ENCODE results near the gene LRRC4C.

The LRRC4C gene

DNA sequence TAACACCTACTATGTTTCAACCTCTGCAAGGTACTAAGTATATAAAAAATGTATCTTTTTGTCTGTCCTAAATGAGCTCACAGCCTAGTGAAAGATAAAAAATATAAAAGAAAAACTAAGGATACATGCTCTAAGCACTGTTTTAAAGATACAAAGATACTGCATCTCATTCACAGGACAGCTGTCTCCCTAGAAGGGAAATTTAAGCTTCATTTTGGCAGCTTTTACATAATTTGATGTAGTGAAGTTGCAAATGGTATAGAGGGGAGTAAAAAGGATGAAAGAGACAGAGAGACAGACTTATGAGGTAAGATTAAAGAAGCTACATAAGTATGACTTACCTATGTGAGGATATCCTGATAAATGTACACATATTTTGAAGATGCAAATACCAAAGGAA lies 53.6 kb downstream of the LRRC4C start:
- no peaks in the 10 kb centered on the region for H3K4me1 ChIP-seq (ENCODE audit: control insufficient read depth, insufficient read depth, low read length)
- no peak overlapping the region for H3K9ac ChIP-seq (ENCODE audit: low read length)
- H3K27ac ChIP-seq (ENCODE audit: low read depth, low read length) = no peak overlapping the region
- H3K27me3 ChIP-seq (ENCODE audit: control insufficient read depth, insufficient read depth, low read length) = no peaks in the 10 kb centered on the region
- no peaks in the 10 kb centered on the region for H3K36me3 ChIP-seq (ENCODE audit: control insufficient read depth, insufficient read depth, low read length)
- H3K4me3 ChIP-seq (ENCODE audit: low read length) = no peak overlapping the region

DNA sequence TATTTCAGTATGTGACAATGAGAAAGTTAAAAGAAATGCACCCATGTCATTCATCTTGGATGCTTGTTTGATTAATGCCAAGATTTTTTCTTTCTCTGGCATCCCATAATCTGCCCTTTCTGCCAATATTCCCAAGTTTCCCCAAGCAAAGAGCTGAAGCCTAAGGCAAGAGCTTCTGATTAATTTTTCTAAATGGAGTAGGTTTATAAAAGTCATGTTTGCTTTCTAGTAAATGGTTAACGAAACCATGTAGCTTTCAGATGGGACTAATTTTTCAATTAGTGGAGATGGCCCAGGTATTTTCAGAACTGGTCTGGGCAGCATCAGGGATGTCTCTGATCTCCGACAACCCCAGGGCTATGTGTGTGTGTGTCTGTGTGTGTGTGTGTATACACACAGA lies 55.3 kb downstream of the LRRC4C start:
- Histone ChIP-seq H3K4me3 (ENCODE audit: low read length) (no peak overlapping the region), H3K36me3 (ENCODE audit: control insufficient read depth, insufficient read depth, low read length) (no peaks in the 10 kb centered on the region), H3K27me3 (ENCODE audit: control insufficient read depth, insufficient read depth, low read length) (no peaks in the 10 kb centered on the region), H3K4me1 (ENCODE audit: control insufficient read depth, insufficient read depth, low read length) (no peaks in the 10 kb centered on the region), H3K9ac (ENCODE audit: low read length) (no peak overlapping the region), H3K27ac (ENCODE audit: low read depth, low read length) (no peak overlapping the region)

DNA sequence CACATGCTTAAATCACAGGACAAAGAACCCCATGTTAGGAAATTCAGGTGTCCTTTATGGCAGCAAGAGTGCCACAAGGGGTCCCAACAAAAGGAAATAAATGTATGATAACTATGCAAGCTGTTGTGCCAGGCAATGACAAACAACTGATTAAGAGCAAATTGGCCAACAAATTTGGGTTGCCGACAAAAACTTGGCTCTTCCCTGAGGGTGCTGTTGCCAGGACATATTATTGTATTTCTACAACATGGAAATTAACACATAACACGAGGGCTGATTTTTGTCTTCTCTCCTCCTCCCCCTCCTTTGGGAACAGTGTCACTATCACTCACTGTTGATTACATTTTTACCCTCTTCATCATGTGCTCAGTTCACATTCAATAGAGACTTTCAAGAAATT lies 56.0 kb downstream of the LRRC4C start:
- Histone ChIP-seq H3K4me3 (ENCODE audit: low read length) (no peak overlapping the region), H3K4me1 (ENCODE audit: control insufficient read depth, insufficient read depth, low read length) (no peaks in the 10 kb centered on the region), H3K36me3 (ENCODE audit: control insufficient read depth, insufficient read depth, low read length) (no peaks in the 10 kb centered on the region), H3K27me3 (ENCODE audit: control insufficient read depth, insufficient read depth, low read length) (no peaks in the 10 kb centered on the region), H3K27ac (ENCODE audit: low read depth, low read length) (no peak overlapping the region), H3K9ac (ENCODE audit: low read length) (no peak overlapping the region)

DNA sequence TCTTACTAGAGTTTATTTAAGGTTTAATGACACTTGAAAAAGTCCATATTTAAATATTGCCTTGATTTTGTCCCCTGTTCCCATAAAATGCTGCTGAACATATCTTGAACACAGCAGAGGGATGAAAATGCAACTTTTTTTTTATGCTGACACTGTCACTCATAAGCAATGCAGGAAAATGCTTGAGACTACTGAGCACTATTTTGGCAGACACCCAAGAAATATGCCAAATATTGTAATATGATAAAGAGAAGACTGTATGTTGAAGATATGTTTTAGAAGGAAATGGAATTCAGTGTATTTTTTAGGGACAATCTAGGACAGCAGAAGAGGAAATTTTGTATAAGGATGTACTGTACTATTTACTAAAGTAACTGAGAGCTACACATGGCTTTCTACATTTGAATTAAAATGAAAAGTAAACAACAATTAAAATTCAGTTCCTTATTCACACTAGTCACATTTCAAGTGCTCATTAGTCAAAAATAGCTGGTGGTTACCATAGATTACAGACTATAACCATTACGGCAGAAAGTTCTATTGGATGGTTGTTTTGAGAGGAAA lies 58.6 kb downstream of the LRRC4C start:
- Histone ChIP-seq H3K27ac (ENCODE audit: low read depth, low read length) (no peak overlapping the region), H3K9ac (ENCODE audit: low read length) (no peak overlapping the region)

DNA sequence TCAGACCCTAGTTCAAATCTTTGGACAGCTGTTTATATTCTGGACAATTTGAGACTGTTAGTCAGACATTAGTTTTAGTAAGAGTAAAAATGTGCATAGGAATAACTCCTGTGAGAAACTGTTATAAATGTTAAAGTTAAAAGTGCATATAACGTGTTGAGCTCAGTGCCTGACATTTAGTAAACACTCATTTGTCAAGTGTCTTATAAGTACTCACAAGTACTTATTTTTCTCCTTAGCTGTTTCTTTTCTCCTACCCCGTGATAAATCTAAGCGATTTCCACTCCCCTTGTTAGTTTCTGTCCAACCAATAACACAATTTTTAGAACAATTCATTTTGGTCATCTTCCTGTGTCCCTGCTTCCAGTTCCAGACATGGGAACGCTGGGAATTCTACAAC lies 59.3 kb downstream of the LRRC4C start:
- Histone ChIP-seq H3K4me3 (ENCODE audit: low read length) (no peak overlapping the region), H3K36me3 (ENCODE audit: control insufficient read depth, insufficient read depth, low read length) (no peaks in the 10 kb centered on the region), H3K27ac (ENCODE audit: low read depth, low read length) (no peak overlapping the region), H3K4me1 (ENCODE audit: control insufficient read depth, insufficient read depth, low read length) (no peaks in the 10 kb centered on the region), H3K9ac (ENCODE audit: low read length) (no peak overlapping the region), H3K27me3 (ENCODE audit: control insufficient read depth, insufficient read depth, low read length) (no peaks in the 10 kb centered on the region)

More for the DNA sequence above, 58.6 kb downstream of the LRRC4C start:
- Histone ChIP-seq H3K27me3 (ENCODE audit: control insufficient read depth, insufficient read depth, low read length) (no peaks in the 10 kb centered on the region), H3K4me3 (ENCODE audit: low read length) (no peak overlapping the region), H3K4me1 (ENCODE audit: control insufficient read depth, insufficient read depth, low read length) (no peaks in the 10 kb centered on the region), H3K36me3 (ENCODE audit: control insufficient read depth, insufficient read depth, low read length) (no peaks in the 10 kb centered on the region)

DNA sequence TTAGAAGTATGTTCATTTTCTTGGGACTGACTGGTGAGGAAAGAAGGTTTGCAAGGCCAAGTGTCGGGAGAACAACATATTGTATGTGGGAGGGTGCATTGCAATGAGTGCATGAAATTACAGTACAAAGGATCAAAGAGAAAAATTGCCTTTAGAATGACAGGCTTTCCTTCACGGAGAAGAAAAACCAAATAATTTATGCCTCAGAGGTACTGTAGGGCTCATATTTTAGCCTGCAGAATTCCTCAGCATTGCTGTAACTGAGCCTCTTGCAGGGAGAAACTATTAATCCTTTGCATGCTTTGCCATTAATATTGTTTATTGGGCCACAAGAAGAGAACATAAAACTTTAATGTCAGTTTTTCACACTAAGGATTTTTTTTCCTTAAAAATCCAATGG lies 60.1 kb downstream of the LRRC4C start:
- Histone ChIP-seq H3K9ac (ENCODE audit: low read length) (no peak overlapping the region), H3K4me3 (ENCODE audit: low read length) (no peak overlapping the region), H3K27me3 (ENCODE audit: control insufficient read depth, insufficient read depth, low read length) (no peaks in the 10 kb centered on the region), H3K4me1 (ENCODE audit: control insufficient read depth, insufficient read depth, low read length) (no peaks in the 10 kb centered on the region), H3K27ac (ENCODE audit: low read depth, low read length) (no peak overlapping the region), H3K36me3 (ENCODE audit: control insufficient read depth, insufficient read depth, low read length) (no peaks in the 10 kb centered on the region)

DNA sequence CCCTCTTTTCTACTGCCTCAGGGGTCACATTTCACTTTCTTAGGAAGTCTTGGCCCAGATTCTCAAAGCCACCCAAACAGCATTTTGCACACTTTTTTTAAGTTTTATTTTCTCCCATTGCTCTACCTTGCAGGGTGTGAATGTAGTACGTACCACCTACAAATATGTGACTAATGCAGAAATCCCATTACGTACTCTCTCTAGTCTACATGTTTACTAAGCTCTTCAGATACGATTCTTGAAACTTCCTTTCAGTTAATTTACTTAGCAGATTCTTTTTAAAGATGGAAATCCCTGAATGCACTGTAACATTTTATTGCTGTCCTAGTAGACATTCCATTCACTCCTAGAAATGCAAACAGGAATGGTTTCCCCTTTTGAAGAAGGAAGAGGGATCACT lies 61.3 kb downstream of the LRRC4C start:
- H3K9ac ChIP-seq (ENCODE audit: low read length) = no peak overlapping the region
- no peak overlapping the region for H3K4me3 ChIP-seq (ENCODE audit: low read length)
- no peaks in the 10 kb centered on the region for H3K4me1 ChIP-seq (ENCODE audit: control insufficient read depth, insufficient read depth, low read length)
- no peaks in the 10 kb centered on the region for H3K27me3 ChIP-seq (ENCODE audit: control insufficient read depth, insufficient read depth, low read length)
- no peak overlapping the region for H3K27ac ChIP-seq (ENCODE audit: low read depth, low read length)
- no peaks in the 10 kb centered on the region for H3K36me3 ChIP-seq (ENCODE audit: control insufficient read depth, insufficient read depth, low read length)

DNA sequence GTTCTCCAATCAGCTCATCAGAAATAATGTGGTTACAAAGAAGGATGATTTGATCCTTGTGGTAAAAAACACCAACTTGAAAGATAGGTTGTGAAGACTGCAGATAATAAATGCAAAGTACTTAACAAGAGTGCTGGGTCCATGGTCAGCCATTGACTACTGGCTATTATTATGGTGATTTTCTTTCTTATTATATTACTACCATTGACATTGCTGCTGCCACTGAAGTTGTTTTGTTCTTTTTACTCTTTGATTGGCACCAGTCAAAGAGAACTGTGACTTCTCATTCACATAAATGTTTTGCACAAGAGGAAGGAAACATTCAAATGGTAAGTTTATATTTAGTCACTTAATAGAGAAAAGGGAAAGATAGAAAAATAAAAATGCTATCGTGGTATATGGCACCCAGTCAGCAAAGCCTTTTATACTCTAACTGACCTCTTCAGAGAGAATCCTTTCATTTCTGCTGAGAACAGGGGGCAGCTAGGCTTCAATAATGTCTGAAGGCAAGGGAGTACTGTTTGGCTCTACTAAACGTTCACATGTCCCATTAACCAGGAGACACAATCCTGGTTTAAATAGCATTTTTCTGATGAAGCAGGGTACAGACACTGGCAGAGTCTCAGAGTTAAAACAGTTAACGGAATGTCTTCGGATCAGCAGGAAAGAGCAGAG lies 64.8 kb downstream of the LRRC4C start:
- no peaks in the 10 kb centered on the region for H3K27me3 ChIP-seq (ENCODE audit: control insufficient read depth, insufficient read depth, low read length)
- no peaks in the 10 kb centered on the region for H3K36me3 ChIP-seq (ENCODE audit: control insufficient read depth, insufficient read depth, low read length)
- H3K4me3 ChIP-seq (ENCODE audit: low read length) = no peak overlapping the region
- no peaks in the 10 kb centered on the region for H3K4me1 ChIP-seq (ENCODE audit: control insufficient read depth, insufficient read depth, low read length)
- H3K9ac ChIP-seq (ENCODE audit: low read length) = no peak overlapping the region
- H3K27ac ChIP-seq (ENCODE audit: low read depth, low read length) = no peak overlapping the region

DNA sequence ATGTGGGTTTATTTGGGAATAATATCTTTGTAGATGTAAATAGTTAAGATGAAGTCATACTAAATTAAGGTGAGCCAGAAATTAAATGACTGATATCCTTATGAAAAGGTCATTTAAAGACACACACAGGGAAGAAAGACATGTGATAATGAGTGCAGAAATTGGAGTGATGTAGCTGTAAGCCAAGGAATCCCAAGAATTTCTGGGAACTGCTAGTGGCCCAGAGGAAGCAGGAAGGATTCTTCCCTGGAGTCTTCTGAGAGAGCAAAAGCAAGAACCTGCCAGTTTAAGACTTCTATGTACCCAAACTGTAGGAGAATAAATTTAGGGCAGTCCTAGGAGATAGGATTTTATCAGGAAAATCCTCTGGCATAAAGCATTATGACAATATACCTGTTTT lies 66.9 kb downstream of the LRRC4C start:
- H3K27ac ChIP-seq (ENCODE audit: low read depth, low read length) = no peak overlapping the region
- no peaks in the 10 kb centered on the region for H3K4me1 ChIP-seq (ENCODE audit: control insufficient read depth, insufficient read depth, low read length)
- no peak overlapping the region for H3K4me3 ChIP-seq (ENCODE audit: low read length)
- H3K36me3 ChIP-seq (ENCODE audit: control insufficient read depth, insufficient read depth, low read length) = no peaks in the 10 kb centered on the region
- no peaks in the 10 kb centered on the region for H3K27me3 ChIP-seq (ENCODE audit: control insufficient read depth, insufficient read depth, low read length)
- H3K9ac ChIP-seq (ENCODE audit: low read length) = no peak overlapping the region

DNA sequence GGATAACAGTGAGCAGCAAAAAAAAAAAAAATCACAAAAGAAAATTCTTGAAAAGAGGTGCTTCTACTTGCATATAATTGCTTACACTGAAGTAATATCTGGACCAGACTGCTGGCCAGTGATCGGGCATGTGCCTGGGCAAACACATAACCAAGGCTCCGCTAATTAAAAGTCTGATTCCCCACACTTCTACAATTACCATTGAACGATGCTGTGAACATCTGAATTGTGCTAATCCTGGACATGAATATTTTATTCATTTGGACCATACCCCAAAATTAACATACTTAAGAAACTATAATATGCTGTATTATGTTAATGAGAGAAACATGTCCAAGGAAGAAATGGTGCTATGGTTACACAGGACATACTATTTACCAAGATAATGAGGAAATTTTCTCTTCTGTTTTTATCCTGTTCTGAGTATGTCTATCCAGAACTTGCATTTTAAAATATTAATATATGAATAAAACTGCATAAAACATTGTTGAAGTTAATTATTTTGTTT lies 69.8 kb downstream of the LRRC4C start:
- Histone ChIP-seq H3K4me3 (ENCODE audit: low read length) (no peak overlapping the region), H3K9ac (ENCODE audit: low read length) (no peak overlapping the region), H3K27me3 (ENCODE audit: control insufficient read depth, insufficient read depth, low read length) (no peaks in the 10 kb centered on the region), H3K36me3 (ENCODE audit: control insufficient read depth, insufficient read depth, low read length) (no peaks in the 10 kb centered on the region), H3K27ac (ENCODE audit: low read depth, low read length) (no peak overlapping the region), H3K4me1 (ENCODE audit: control insufficient read depth, insufficient read depth, low read length) (no peaks in the 10 kb centered on the region)

DNA sequence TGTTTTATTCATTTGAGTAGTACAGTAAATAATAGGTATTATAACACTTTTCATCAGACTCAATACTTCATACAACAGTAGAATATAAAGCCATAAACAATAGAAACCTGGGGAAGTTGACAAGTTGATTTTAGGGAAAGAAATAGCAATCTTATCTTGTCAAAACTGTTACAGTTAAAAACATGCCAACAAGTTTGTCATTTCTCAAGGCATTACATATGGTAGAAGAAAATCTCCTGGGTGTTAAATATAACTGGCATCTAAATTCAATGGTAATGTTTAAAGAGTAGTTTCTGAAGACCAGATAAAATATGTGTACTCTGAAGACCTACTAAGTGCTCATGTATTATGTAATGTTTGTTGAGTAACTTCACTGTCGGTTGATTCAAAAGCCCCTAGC lies 75.1 kb downstream of the LRRC4C start:
- H3K27ac ChIP-seq (ENCODE audit: low read depth, low read length) = no peak overlapping the region
- no peak overlapping the region for H3K4me3 ChIP-seq (ENCODE audit: low read length)
- no peak overlapping the region for H3K9ac ChIP-seq (ENCODE audit: low read length)
- no peaks in the 10 kb centered on the region for H3K36me3 ChIP-seq (ENCODE audit: control insufficient read depth, insufficient read depth, low read length)
- no peaks in the 10 kb centered on the region for H3K27me3 ChIP-seq (ENCODE audit: control insufficient read depth, insufficient read depth, low read length)
- H3K4me1 ChIP-seq (ENCODE audit: control insufficient read depth, insufficient read depth, low read length) = no peaks in the 10 kb centered on the region

DNA sequence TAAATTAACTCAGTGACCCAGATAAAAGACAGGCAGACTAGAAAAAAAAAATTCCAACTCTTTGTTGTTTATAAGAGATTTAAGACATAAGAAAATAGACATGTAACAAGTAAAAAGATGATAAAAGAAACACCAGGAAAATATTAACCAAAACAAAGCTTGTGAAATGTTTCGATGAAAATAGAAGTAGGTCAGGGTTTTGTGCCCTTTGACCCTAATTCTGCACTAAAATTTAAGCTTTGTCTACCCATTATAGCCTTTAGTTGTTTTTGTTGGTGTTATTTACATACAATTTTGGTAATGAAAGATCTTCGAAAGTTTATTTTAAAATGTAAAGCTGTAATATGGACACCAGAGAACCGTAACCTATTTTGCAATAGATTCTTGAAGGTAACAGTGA lies 75.7 kb downstream of the LRRC4C start:
- no peak overlapping the region for H3K27ac ChIP-seq (ENCODE audit: low read depth, low read length)

DNA sequence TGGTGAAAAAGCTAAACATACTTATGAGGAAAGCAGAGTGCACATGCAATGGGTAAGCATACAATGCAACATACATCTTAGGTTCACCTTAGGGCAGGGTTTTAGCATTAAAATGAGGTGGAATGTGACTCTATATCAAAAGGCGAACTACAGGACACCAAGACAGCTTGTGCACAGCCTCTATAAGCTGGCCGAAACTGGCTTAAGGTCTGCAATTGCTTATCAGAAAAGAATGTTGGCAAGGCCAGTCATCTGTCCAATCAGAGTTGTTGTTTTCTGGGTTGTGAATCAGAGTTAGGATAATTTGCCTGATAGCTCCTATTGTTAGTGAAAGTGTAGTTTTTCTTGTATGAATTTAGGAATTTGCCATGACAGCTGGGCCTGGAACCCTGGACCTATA lies 76.5 kb downstream of the LRRC4C start:
- Histone ChIP-seq H3K4me1 (ENCODE audit: control insufficient read depth, insufficient read depth, low read length) (no peaks in the 10 kb centered on the region), H3K27ac (ENCODE audit: low read depth, low read length) (no peak overlapping the region), H3K36me3 (ENCODE audit: control insufficient read depth, insufficient read depth, low read length) (no peaks in the 10 kb centered on the region), H3K9ac (ENCODE audit: low read length) (no peak overlapping the region), H3K27me3 (ENCODE audit: control insufficient read depth, insufficient read depth, low read length) (no peaks in the 10 kb centered on the region), H3K4me3 (ENCODE audit: low read length) (no peak overlapping the region)

More for the DNA sequence above, 75.7 kb downstream of the LRRC4C start:
- no peaks in the 10 kb centered on the region for H3K4me1 ChIP-seq (ENCODE audit: control insufficient read depth, insufficient read depth, low read length)
- H3K9ac ChIP-seq (ENCODE audit: low read length) = no peak overlapping the region
- no peaks in the 10 kb centered on the region for H3K27me3 ChIP-seq (ENCODE audit: control insufficient read depth, insufficient read depth, low read length)
- no peak overlapping the region for H3K4me3 ChIP-seq (ENCODE audit: low read length)
- H3K36me3 ChIP-seq (ENCODE audit: control insufficient read depth, insufficient read depth, low read length) = no peaks in the 10 kb centered on the region
